Neural cell (in vitro differentiated cells): ENCODE measurements around the gene PCBP4. TPM values are rescaled to one million over a fixed set of nuclear protein-coding genes. Genes with fewer than 3 reads are reported as not detected.

Source experiments
- H2AFZ ChIP-seq: fragments of 200-600, 300-800 bp; sonication (generic), shearing (Covaris generic); 2 replicates; pipeline ENCODE4 v1.6.0; 2014; ENCODE audit warnings: low read depth, mild to moderate bottlenecking, antibody characterized with exemption, low read length, moderate library complexity
- H3F3A ChIP-seq: fragments of 200-600 bp; shearing (Covaris generic); 2 replicates; pipeline ENCODE4 v1.6.1; 2016; ENCODE audit warnings: mild to moderate bottlenecking, moderate library complexity, mixed read lengths, antibody characterized with exemption, low read length; ENCODE audit not compliant: insufficient read depth, poor library complexity, severe bottlenecking
- H3K27ac ChIP-seq: fragments of 200-600, 300-800 bp; sonication (generic), shearing (Covaris generic); 2 replicates; pipeline ENCODE4 v1.5.1; 2014; ENCODE audit warnings: mild to moderate bottlenecking, low read length, moderate library complexity
- H3K27me3 ChIP-seq: fragments of 300-800, 200-600 bp; sonication (generic), shearing (Covaris generic); 2 replicates; pipeline ENCODE4 v1.6.0; 2014; ENCODE audit warnings: mild to moderate bottlenecking, low read depth, low read length, moderate library complexity; ENCODE audit not compliant: insufficient read depth
- H3K36me3 ChIP-seq: fragments of 300-800, 200-600 bp; sonication (generic), shearing (Covaris generic); 2 replicates; pipeline ENCODE4 v1.5.1; 2014; ENCODE audit warnings: mild to moderate bottlenecking, antibody characterized with exemption, low read length, moderate library complexity; ENCODE audit not compliant: insufficient read depth
- H3K4me2 ChIP-seq: fragments of 300-800, 200-600 bp; sonication (generic), shearing (Covaris generic); 2 replicates; pipeline ENCODE4 v1.6.0; 2014; ENCODE audit warnings: mild to moderate bottlenecking, low read length
- H3K4me3 ChIP-seq: fragments of 300-800, 200-600 bp; sonication (generic), shearing (Covaris generic); 2 replicates; pipeline ENCODE4 v1.5.1; 2014; ENCODE audit warnings: mild to moderate bottlenecking, low read length, moderate library complexity
- H3K79me2 ChIP-seq: fragments of 200-600 bp; shearing (Covaris generic); replicated peaks from 2 replicates; pipeline ENCODE4 v1.6.0; 2014; ENCODE audit warnings: mild to moderate bottlenecking, low read length, moderate library complexity; ENCODE audit not compliant: insufficient read depth
- H3K9ac ChIP-seq: fragments of 300-800, 200-600 bp; sonication (generic), shearing (Covaris generic); 2 replicates; pipeline ENCODE4 v1.6.1; 2016; ENCODE audit warnings: mild to moderate bottlenecking, low read length, mixed read lengths
- H3K9me2 ChIP-seq: fragments of 200-600 bp; shearing (Covaris generic); 2 replicates; pipeline ENCODE4 v1.6.1; 2016; ENCODE audit warnings: mild to moderate bottlenecking, low read length, mixed read lengths; ENCODE audit not compliant: insufficient read depth
- H3K9me3 ChIP-seq: fragments of 200-600, 300-800 bp; sonication (generic), shearing (Covaris generic); 2 replicates; pipeline ENCODE4 v1.6.1; 2016; ENCODE audit warnings: mild to moderate bottlenecking, mixed run types, low read length, moderate library complexity, mixed read lengths
- H4K20me1 ChIP-seq: fragments of 200-600 bp; shearing (Covaris generic); 2 replicates; pipeline ENCODE4 v1.6.1; 2016; ENCODE audit warnings: mild to moderate bottlenecking, mixed run types; ENCODE audit not compliant: insufficient read depth
- EP300 ChIP-seq: fragments of 450-650 bp; conservative IDR thresholded peaks from 2 replicates; pipeline ENCODE4 v1.6.1; 2014; ENCODE audit warnings: antibody characterized with exemption, mild to moderate bottlenecking, moderate library complexity; ENCODE audit not compliant: poor library complexity, severe bottlenecking
- EZH2 ChIP-seq: fragments of 200-600, 300-800 bp; shearing (Covaris generic), sonication (generic); IDR thresholded peaks from 2 replicates; pipeline ENCODE4 v1.6.1; 2014; ENCODE audit warnings: antibody characterized with exemption, low read length, borderline replicate concordance, mild to moderate bottlenecking; ENCODE audit not compliant: insufficient read depth, poor library complexity, severe bottlenecking
- MXI1 ChIP-seq: fragments of 450-650 bp; conservative IDR thresholded peaks from 2 replicates; pipeline ENCODE4 v1.6.1; 2014; ENCODE audit warnings: antibody characterized with exemption, mild to moderate bottlenecking; ENCODE audit not compliant: poor library complexity, severe bottlenecking
- POLR2AphosphoS5 ChIP-seq: IDR thresholded peaks from 2 replicates; pipeline ENCODE4 v1.6.1; 2012
- RAD21 ChIP-seq: fragments of 450-650 bp; conservative IDR thresholded peaks from 2 replicates; pipeline ENCODE4 v1.6.1; 2014; ENCODE audit warnings: antibody characterized with exemption, mild to moderate bottlenecking, moderate library complexity
- SMC3 ChIP-seq: fragments of 450-650 bp; conservative IDR thresholded peaks from 2 replicates; pipeline ENCODE4 v1.6.1; 2014; ENCODE audit warnings: antibody characterized with exemption, mild to moderate bottlenecking, moderate library complexity; ENCODE audit not compliant: poor library complexity
- TAF1 ChIP-seq: IDR thresholded peaks from 2 replicates; pipeline ENCODE4 v1.6.1; 2012; ENCODE audit warnings: low read depth
- polyA plus RNA-seq: library from polyadenylated mRNA; depleted of rRNA; stranded (reverse); fragments of >200 nt; gene quantifications from 2 replicates; pipeline ENCODE4 v1.2.3, GENCODE V29; 2014
- TF ChIP-seq, protein P1 (sequence below): fragments of 450-650 bp; IDR thresholded peaks from 2 replicates; pipeline ENCODE4 v1.5.1; 2014; ENCODE audit warnings: antibody characterized with exemption, mild to moderate bottlenecking, moderate library complexity; ENCODE audit not compliant: poor library complexity, severe bottlenecking
- TF ChIP-seq, protein P2 (sequence below): IDR thresholded peaks from 2 replicates; pipeline ENCODE4 v1.6.1; 2012; ENCODE audit warnings: borderline replicate concordance

PCBP4 gene
- polyA plus RNA-seq, 1 donor from 2014 or later = 251 TPM

DNA sequence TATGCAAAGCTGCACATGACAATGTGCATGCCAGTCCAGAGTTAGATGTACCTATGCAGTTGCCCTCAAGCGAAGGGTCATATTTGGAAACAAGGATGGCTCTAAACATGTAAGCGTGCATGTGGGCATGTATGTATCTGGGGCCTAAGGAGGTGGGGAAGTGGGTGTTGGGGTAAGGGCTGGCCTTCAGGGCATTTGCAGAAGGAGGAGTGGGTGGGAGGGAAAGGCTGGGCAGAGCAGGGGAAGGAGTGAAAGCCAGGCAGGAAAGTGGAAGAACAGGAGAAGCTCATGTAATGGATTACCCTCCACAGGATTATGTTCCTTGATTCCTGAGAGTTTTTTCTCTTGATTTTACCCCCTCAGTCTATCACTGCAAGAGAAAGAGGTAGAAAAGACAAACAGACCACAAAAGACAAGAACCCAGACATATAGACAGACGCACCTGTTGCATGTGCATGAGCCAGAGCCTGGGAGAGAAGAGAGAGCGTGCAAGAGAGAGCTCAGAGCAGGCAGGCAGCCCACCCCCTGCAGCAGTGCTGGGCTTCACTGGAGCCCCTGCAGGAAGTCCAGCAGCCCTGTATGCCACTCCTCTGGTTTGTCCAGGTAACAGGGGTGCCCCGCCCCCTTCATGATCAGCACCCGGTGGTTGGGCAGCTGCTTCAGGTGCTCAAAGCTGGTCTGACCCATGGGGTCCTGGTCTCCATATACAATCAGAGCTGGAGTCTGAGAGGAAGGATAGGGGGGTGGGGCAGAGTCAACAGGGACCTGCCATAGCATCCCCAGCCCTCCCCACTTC lies 1.8 kb upstream of the PCBP4 start:
- H3K4me2 ChIP-seq = no peak overlapping the region
- no peaks in the 10 kb centered on the region for H4K20me1 ChIP-seq
- H3K27ac ChIP-seq = peak overlapping the region; percentile 59
- TF ChIP-seq MXI1 = no peak
- TF ChIP-seq, protein P1, sequence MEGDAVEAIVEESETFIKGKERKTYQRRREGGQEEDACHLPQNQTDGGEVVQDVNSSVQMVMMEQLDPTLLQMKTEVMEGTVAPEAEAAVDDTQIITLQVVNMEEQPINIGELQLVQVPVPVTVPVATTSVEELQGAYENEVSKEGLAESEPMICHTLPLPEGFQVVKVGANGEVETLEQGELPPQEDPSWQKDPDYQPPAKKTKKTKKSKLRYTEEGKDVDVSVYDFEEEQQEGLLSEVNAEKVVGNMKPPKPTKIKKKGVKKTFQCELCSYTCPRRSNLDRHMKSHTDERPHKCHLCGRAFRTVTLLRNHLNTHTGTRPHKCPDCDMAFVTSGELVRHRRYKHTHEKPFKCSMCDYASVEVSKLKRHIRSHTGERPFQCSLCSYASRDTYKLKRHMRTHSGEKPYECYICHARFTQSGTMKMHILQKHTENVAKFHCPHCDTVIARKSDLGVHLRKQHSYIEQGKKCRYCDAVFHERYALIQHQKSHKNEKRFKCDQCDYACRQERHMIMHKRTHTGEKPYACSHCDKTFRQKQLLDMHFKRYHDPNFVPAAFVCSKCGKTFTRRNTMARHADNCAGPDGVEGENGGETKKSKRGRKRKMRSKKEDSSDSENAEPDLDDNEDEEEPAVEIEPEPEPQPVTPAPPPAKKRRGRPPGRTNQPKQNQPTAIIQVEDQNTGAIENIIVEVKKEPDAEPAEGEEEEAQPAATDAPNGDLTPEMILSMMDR = no peak
- TF ChIP-seq POLR2AphosphoS5 = no peak
- TF ChIP-seq, protein P2, sequence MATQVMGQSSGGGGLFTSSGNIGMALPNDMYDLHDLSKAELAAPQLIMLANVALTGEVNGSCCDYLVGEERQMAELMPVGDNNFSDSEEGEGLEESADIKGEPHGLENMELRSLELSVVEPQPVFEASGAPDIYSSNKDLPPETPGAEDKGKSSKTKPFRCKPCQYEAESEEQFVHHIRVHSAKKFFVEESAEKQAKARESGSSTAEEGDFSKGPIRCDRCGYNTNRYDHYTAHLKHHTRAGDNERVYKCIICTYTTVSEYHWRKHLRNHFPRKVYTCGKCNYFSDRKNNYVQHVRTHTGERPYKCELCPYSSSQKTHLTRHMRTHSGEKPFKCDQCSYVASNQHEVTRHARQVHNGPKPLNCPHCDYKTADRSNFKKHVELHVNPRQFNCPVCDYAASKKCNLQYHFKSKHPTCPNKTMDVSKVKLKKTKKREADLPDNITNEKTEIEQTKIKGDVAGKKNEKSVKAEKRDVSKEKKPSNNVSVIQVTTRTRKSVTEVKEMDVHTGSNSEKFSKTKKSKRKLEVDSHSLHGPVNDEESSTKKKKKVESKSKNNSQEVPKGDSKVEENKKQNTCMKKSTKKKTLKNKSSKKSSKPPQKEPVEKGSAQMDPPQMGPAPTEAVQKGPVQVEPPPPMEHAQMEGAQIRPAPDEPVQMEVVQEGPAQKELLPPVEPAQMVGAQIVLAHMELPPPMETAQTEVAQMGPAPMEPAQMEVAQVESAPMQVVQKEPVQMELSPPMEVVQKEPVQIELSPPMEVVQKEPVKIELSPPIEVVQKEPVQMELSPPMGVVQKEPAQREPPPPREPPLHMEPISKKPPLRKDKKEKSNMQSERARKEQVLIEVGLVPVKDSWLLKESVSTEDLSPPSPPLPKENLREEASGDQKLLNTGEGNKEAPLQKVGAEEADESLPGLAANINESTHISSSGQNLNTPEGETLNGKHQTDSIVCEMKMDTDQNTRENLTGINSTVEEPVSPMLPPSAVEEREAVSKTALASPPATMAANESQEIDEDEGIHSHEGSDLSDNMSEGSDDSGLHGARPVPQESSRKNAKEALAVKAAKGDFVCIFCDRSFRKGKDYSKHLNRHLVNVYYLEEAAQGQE = no peak
- TF ChIP-seq EP300 = no peak
- no peak for TF ChIP-seq SMC3
- no peak for TF ChIP-seq TAF1
- TF ChIP-seq EZH2 = no peak
- no peak for TF ChIP-seq RAD21
- H3K36me3 ChIP-seq = no peaks in the 10 kb centered on the region
- H3F3A ChIP-seq = no peaks in the 10 kb centered on the region
- peaks cover 31% of the 10 kb centered on the region for H3K79me2 ChIP-seq
- no peaks in the 10 kb centered on the region for H3K9me2 ChIP-seq
- no peaks in the 10 kb centered on the region for H3K9me3 ChIP-seq
- H3K9ac ChIP-seq = peak overlapping the region; percentile 90
- no peaks in the 10 kb centered on the region for H3K27me3 ChIP-seq
- peak overlapping the region; percentile 71 for H3K4me3 ChIP-seq
- no peak overlapping the region for H2AFZ ChIP-seq

GRCh38 chr3:51968170-51968775 lies 1.0 kb upstream of the PCBP4 start:
- H4K20me1 ChIP-seq = no peaks in the 10 kb centered on the region
- H3F3A ChIP-seq = no peaks in the 10 kb centered on the region
- no peaks in the 10 kb centered on the region for H3K36me3 ChIP-seq
- TF ChIP-seq, protein P2 = peak; percentile 58
- TF ChIP-seq TAF1 = peak; percentile 35
- no peak for TF ChIP-seq MXI1
- TF ChIP-seq EP300 = no peak
- no peak for TF ChIP-seq SMC3
- TF ChIP-seq, protein P1 = no peak
- TF ChIP-seq POLR2AphosphoS5 = peak; percentile 18
- no peak for TF ChIP-seq EZH2
- no peaks in the 10 kb centered on the region for H3K27me3 ChIP-seq
- H3K9me2 ChIP-seq = no peaks in the 10 kb centered on the region
- H3K4me2 ChIP-seq = peak overlapping the region; percentile 73
- H2AFZ ChIP-seq = peak overlapping the region; percentile 40
- H3K79me2 ChIP-seq = peaks cover 31% of the 10 kb centered on the region
- H3K9ac ChIP-seq = peak overlapping the region; percentile 90
- peak overlapping the region; percentile 70 for H3K27ac ChIP-seq
- no peaks in the 10 kb centered on the region for H3K9me3 ChIP-seq
- peak overlapping the region; percentile 71 for H3K4me3 ChIP-seq
